Mucosa of stomach (tissue), 1 donor: Measurements from ENCODE around the gene RHO.
"Not testable (repeated sequence)": the region's sequence is repeated elsewhere in the genome, so short reads cannot be mapped to it uniquely, and the experiment has no call there.

Experiments used
- H3K27me3 ChIP-seq: one replicate; pipeline ENCODE4 v1.7.0; 2013; ENCODE audit warnings: mild to moderate bottlenecking, low read length; ENCODE audit not compliant: control insufficient read depth, insufficient read depth
- H3K36me3 ChIP-seq: one replicate; pipeline ENCODE4 v1.7.0; 2013; ENCODE audit warnings: low read length; ENCODE audit not compliant: control insufficient read depth, insufficient read depth
- H3K4me1 ChIP-seq: one replicate; pipeline ENCODE4 v1.7.0; 2013; ENCODE audit warnings: mild to moderate bottlenecking, low read length; ENCODE audit not compliant: control insufficient read depth, insufficient read depth
- H3K4me3 ChIP-seq: one replicate; pipeline ENCODE4 v1.7.0; 2013; ENCODE audit warnings: low read length
- H3K9ac ChIP-seq: one replicate; pipeline ENCODE4 v1.7.0; 2013; ENCODE audit warnings: mild to moderate bottlenecking, low read length, moderate library complexity
- H3K9me3 ChIP-seq: one replicate; pipeline ENCODE4 v1.7.0; 2013; ENCODE audit warnings: mild to moderate bottlenecking, low read length, moderate library complexity; ENCODE audit not compliant: control insufficient read depth
- donor health status: Pancreatic carcinoma.

RHO gene

GRCh38 chr3:129491077-129491476, 37.4 kb upstream of the RHO start:
- H3K4me3 ChIP-seq, H3K36me3 ChIP-seq, H3K9ac ChIP-seq: not testable (repeated sequence)

GRCh38 chr3:129491794-129492193, 36.6 kb upstream of the RHO start:
- Histone ChIP-seq H3K36me3 (peaks cover 7% of the 10 kb centered on the region), H3K4me3 (no peak overlapping the region), H3K4me1 (no peaks in the 10 kb centered on the region), H3K9ac (no peak overlapping the region), H3K27me3 (no peaks in the 10 kb centered on the region), H3K9me3 (no peaks in the 10 kb centered on the region)

More at GRCh38 chr3:129491077-129491476, 37.4 kb upstream of the RHO start:
- H3K27me3 ChIP-seq, H3K9me3 ChIP-seq, H3K4me1 ChIP-seq: not testable (repeated sequence)

- no peaks in the 10 kb centered on the region for H3K4me1 ChIP-seq
- peaks cover 7% of the 10 kb centered on the region for H3K36me3 ChIP-seq
- no peaks in the 10 kb centered on the region for H3K27me3 ChIP-seq
- no peak overlapping the region for H3K4me3 ChIP-seq
- no peaks in the 10 kb centered on the region for H3K9me3 ChIP-seq
- H3K9ac ChIP-seq: no peak overlapping the region
Observed at GRCh38 chr3:129492691-129493090, 35.7 kb upstream of the RHO start.

GRCh38 chr3:129493206-129493605, 35.2 kb upstream of the RHO start:
- Histone ChIP-seq H3K27me3 (no peaks in the 10 kb centered on the region), H3K36me3 (peaks cover 7% of the 10 kb centered on the region), H3K4me1 (peaks cover 4% of the 10 kb centered on the region), H3K9me3 (no peaks in the 10 kb centered on the region), H3K9ac (no peak overlapping the region), H3K4me3 (no peak overlapping the region)

- H3K4me1 ChIP-seq, H3K9me3 ChIP-seq, H3K4me3 ChIP-seq, H3K27me3 ChIP-seq, H3K36me3 ChIP-seq, H3K9ac ChIP-seq: not testable (repeated sequence)
Observed at GRCh38 chr3:129494499-129494898, 33.9 kb upstream of the RHO start.

- peaks cover 11% of the 10 kb centered on the region for H3K36me3 ChIP-seq
- not testable (repeated sequence) for H3K9ac ChIP-seq, H3K27me3 ChIP-seq, H3K9me3 ChIP-seq, H3K4me3 ChIP-seq, H3K4me1 ChIP-seq
Observed at GRCh38 chr3:129495006-129495639, 33.3 kb upstream of the RHO start.

- not testable (repeated sequence) for H3K27me3 ChIP-seq, H3K9me3 ChIP-seq, H3K4me1 ChIP-seq, H3K4me3 ChIP-seq
- peak overlapping the region; percentile 1 for H3K9ac ChIP-seq
- peaks cover 14% of the 10 kb centered on the region for H3K36me3 ChIP-seq
Observed at GRCh38 chr3:129497876-129498275, 30.6 kb upstream of the RHO start.

GRCh38 chr3:129498603-129499488, 29.6 kb upstream of the RHO start:
- H3K9ac ChIP-seq, H3K4me1 ChIP-seq, H3K36me3 ChIP-seq, H3K27me3 ChIP-seq, H3K4me3 ChIP-seq, H3K9me3 ChIP-seq: not testable (repeated sequence)

- not testable (repeated sequence) for H3K27me3 ChIP-seq, H3K4me3 ChIP-seq, H3K9ac ChIP-seq, H3K4me1 ChIP-seq, H3K36me3 ChIP-seq, H3K9me3 ChIP-seq
Observed at GRCh38 chr3:129499604-129500333, 28.7 kb upstream of the RHO start.

- H3K4me1 ChIP-seq: peaks cover 5% of the 10 kb centered on the region
- no peak overlapping the region for H3K9ac ChIP-seq
- peaks cover 7% of the 10 kb centered on the region for H3K36me3 ChIP-seq
- no peaks in the 10 kb centered on the region for H3K9me3 ChIP-seq
- no peak overlapping the region for H3K4me3 ChIP-seq
- no peaks in the 10 kb centered on the region for H3K27me3 ChIP-seq
Observed at GRCh38 chr3:129500334-129500658, 28.1 kb upstream of the RHO start.

GRCh38 chr3:129501630-129502029, 26.8 kb upstream of the RHO start:
- H3K27me3 ChIP-seq: no peaks in the 10 kb centered on the region
- no peak overlapping the region for H3K9ac ChIP-seq
- peaks cover 7% of the 10 kb centered on the region for H3K36me3 ChIP-seq
- no peak overlapping the region for H3K4me3 ChIP-seq
- H3K9me3 ChIP-seq: no peaks in the 10 kb centered on the region
- H3K4me1 ChIP-seq: peaks cover 5% of the 10 kb centered on the region

GRCh38 chr3:129502641-129503408, 25.6 kb upstream of the RHO start:
- Histone ChIP-seq H3K36me3 (peaks cover 7% of the 10 kb centered on the region), H3K4me3 (no peak overlapping the region), H3K9me3 (no peaks in the 10 kb centered on the region), H3K4me1 (peaks cover 5% of the 10 kb centered on the region), H3K27me3 (no peaks in the 10 kb centered on the region), H3K9ac (no peak overlapping the region)
